ENCODE results near the gene HLA-F. TPM values are rescaled to one million over a fixed set of nuclear protein-coding genes. Genes with fewer than 3 reads are reported as not detected.

Gene HLA-F
- total RNA-seq = 10.9 and 21.6 TPM in 2 replicates

DNA sequence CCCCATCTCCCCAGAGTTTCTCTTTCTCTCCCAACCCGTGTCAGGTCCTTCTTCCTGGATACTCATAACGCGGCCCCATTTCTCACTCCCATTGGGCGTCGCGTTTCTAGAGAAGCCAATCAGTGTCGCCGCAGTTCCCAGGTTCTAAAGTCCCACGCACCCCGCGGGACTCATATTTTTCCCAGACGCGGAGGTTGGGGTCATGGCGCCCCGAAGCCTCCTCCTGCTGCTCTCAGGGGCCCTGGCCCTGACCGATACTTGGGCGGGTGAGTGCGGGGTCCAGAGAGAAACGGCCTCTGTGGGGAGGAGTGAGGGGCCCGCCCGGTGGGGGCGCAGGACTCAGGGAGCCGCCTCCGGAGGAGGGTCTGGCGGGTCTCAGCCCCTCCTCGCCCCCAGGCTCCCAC is at the start of gene HLA-F:
TSS of gene HLA-F (plus strand) at position 173 of the 404 bp plus-strand sequence. CDS start at position 203, 30 bp downstream.

DNA sequence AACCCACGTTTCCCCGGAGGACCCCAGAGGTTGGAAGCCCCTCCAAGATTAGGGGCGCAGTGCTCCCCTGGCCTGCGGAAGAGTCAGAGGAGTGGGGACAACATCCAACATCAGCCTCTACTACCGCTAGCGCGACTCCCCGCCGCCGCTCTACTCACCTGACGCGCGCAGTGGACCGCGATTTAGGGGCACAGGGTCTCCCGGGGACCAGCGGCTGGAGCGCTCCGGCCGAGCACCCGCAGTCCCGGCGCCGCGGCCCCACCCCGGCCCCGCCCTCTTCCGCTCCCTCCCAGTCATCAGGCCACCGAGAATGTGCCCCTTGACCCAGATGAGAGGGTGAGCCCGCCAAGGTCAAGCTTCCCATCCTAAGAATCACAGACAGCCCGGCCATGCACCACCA is 42.3 kb upstream of the HLA-F start, which contains the start of gene ZFP57:
TSS of gene ZFP57 (minus strand) at position 249 of the 400 bp plus-strand sequence. CDS start 4,149 bp downstream, outside the sequence.

Other genes starting within 250 kb of the HLA-F start
- not detected in 2 replicates for gene MAS1L, start 235.5 kb upstream of the HLA-F start, total RNA-seq
- not detected in 2 replicates for gene UBD, start 163.7 kb upstream of the HLA-F start, total RNA-seq
- gene OR2H2, start 138.3 kb upstream of the HLA-F start, total RNA-seq = not detected in 2 replicates
- 3.1 and 7.7 TPM in 2 replicates for gene GABBR1, start 90.3 kb upstream of the HLA-F start, total RNA-seq
- not detected in 2 replicates for gene MOG, start 66.3 kb upstream of the HLA-F start, total RNA-seq
- gene ZFP57, start 42.3 kb upstream of the HLA-F start, total RNA-seq = 12.7 and 14.2 TPM in 2 replicates
- gene HLA-G, start 104.4 kb downstream of the HLA-F start, total RNA-seq = 0.23 TPM in 1 of 2 replicates, not detected in the other
- 124 and 168 TPM in 2 replicates for gene HLA-A, start 219.1 kb downstream of the HLA-F start, total RNA-seq